Tibial nerve (tissue), 4 donors: Measurements from ENCODE around the gene BCL7B.
"Not testable (repeated sequence)": the region's sequence is repeated elsewhere in the genome, so short reads cannot be mapped to it uniquely, and the experiment has no call there.

Experiments used
- CTCF ChIP-seq, 5 experiments: fragments of 200-600 bp in 3 of 5; fragments of 450-650 bp in 2 of 5; sonication (generic) in 3 of 5; IDR thresholded peaks; one replicate each; pipeline ENCODE4 v1.5.1; 2016 to 2019; ENCODE audit warnings: antibody characterized with exemption in 5 of 5, mild to moderate bottlenecking in 3 of 5, moderate library complexity in 2 of 5
- EP300 ChIP-seq, 2 donors: sonication (generic); formaldehyde crosslinking; IDR thresholded peaks; one replicate each; pipeline ENCODE4 v1.6.1; 2017; ENCODE audit warnings: antibody characterized with exemption in 2 of 2, mild to moderate bottlenecking in 1 of 2
- POLR2A ChIP-seq, 2 donors: fragments of 450-650 bp; IDR thresholded peaks; one replicate each; pipeline ENCODE4 v1.6.1; 2017; ENCODE audit warnings: antibody characterized with exemption in 2 of 2, mild to moderate bottlenecking in 2 of 2, moderate library complexity in 2 of 2

- TF ChIP-seq POLR2A, CTCF, EP300 (IDR thresholded peaks at IDR 0.05): not testable (repeated sequence)
Observed at GRCh38 chr7:73538510-73538909, 19.0 kb downstream of the BCL7B start.
